Right ventricle myocardium inferior (tissue), 1 donor: ENCODE results near the gene PSMC3. TPM values are rescaled to one million over a fixed set of nuclear protein-coding genes. Genes with fewer than 3 reads are reported as not detected.
A peak's percentile ranks its signal among the peaks of the same experiment; 100 is the strongest.

Experiments used
- ATAC-seq: fragments of 200-7000 bp; cut with Tn5 transposase; one replicate; pipeline ENCODE4 v1.9.1; 2020; ENCODE audit warnings: mild to moderate bottlenecking, moderate library complexity
- DNase-seq: peaks from one replicate; pipeline ENCODE4 v3.0.0; 2021; ENCODE audit errors: missing footprints
- intact Hi-C: fragments of 100-400 bp; cut with DNase I; formaldehyde crosslinking; loops from one replicate; pipeline ENCODE4 v1.11.0; 2022
- total RNA-seq: library from RNA; stranded (reverse); fragmentation: NEBNext Ultra II Directional; extraction: Animal tissue kit (Norgen Biotek cat#: 25700); gene quantifications from one replicate; pipeline ENCODE4 v1.2.1, GENCODE V29; 2021
- donor health status: DM: no; HTN: yes; CAD: no; lungs with severe emphysema.

The PSMC3 gene
- total RNA-seq, 1 donor from 2014 or later = 160 TPM

DNA sequence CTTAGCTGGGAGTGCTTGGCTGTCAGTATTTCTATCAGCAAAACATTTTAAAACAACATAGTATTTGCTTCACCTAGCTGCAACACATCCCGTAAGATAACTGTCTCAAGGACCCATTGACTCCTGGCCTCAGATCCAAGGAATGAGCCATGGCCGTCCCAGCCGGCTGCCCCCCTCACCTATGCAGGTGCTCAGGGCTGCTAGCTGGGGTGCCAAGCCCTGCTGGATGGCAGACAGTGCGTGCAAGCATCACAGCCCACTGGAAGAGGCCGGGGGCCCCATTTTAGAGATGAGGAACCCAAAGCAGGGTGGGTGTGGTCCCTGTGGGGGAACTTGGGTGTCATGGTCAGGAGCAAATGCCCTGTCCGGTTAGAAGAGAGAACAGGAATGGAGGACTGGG lies 8.5 kb downstream of the PSMC3 start:
- ATAC-seq (no peak), DNase-seq (no peak)
- intact Hi-C loops = no loop called here

DNA sequence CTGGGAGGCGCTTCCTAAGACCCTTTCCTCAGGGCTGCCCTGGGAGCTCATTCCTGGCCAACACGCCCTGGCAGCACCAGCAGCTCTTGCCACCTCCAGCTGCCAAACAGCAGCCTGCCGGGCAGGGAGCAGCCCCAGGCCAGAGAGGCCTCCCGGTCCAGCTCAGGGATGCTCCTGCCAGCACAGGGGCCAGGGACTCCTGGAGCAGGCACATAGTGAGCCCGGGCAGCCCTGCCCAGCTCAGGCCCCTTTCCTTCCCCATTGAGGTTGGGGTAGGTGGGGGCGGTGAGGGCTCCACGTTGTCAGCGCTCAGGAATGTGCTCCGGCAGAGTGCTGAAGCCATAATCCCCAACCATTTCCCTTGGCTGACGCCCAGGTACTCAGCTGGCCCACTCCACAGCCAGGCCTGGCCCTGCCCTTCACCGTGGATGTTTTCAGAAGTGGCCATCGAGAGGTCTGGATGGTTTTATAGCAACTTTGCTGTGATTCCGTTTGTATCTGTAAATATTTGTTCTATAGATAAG lies 10.2 kb downstream of the PSMC3 start:
- peak; percentile 84 for ATAC-seq
- intact Hi-C loops = no loop called here
- DNase-seq = peak; percentile 88

DNA sequence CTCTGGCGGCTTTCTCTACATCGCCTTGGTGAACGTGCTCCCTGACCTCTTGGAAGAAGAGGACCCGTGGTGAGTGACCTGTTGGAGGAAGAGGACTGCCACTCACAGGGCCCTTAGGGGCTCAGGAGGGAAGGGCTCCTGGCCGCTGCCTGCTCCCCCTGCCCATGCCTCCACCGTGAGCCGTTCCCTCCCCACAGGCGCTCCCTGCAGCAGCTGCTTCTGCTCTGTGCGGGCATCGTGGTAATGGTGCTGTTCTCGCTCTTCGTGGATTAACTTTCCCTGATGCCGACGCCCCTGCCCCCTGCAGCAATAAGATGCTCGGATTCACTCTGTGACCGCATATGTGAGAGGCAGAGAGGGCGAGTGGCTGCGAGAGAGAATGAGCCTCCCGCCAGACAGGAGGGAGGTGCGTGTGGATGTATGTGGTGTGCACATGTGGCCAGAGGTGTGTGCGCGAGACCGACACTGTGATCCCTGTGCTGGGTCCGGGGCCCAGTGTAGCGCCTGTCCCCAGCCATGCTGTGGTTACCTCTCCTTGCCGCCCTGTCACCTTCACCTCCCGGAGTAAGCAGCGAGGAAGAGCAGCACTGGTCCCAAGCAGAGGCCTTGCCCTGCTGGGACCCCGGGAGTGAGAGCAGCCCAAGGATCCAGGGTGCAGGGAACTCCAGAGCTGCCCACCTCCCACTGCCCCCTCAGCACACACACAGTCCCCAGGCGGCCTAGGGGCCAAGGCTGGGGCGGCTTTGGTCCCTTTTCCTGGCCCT lies 11.0 kb downstream of the PSMC3 start:
- DNase-seq (no peak), ATAC-seq (no peak)
- intact Hi-C loops = no loop called here

DNA sequence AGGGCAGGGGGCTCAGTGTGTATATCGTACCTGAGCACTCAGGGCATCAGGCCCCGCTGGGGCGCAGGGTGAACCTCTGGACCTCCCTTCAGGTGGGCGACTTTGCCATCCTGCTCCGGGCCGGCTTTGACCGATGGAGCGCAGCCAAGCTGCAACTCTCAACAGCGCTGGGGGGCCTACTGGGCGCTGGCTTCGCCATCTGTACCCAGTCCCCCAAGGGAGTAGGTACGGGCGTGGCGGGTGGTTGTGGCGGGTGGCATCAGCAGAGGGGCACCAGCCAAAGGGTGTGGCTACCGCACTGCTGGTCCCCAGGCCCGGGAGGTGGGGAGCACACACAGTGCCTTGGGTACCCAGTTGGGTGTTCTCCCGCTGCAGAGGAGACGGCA lies 11.6 kb downstream of the PSMC3 start:
- intact Hi-C loops = no loop called here
- DNase-seq (no peak), ATAC-seq (no peak)

- DNase-seq = no peak
- ATAC-seq = no peak
Observed at GRCh38 chr11:47413908-47414684, 12.1 kb downstream of the PSMC3 start.

GRCh38 chr11:47413351-47413750 lies 12.9 kb downstream of the PSMC3 start:
- intact Hi-C loops = no loop called here
- no peak for DNase-seq
- ATAC-seq = no peak

More at GRCh38 chr11:47413908-47414684, 12.1 kb downstream of the PSMC3 start:
- intact Hi-C loops = no loop called here

DNA sequence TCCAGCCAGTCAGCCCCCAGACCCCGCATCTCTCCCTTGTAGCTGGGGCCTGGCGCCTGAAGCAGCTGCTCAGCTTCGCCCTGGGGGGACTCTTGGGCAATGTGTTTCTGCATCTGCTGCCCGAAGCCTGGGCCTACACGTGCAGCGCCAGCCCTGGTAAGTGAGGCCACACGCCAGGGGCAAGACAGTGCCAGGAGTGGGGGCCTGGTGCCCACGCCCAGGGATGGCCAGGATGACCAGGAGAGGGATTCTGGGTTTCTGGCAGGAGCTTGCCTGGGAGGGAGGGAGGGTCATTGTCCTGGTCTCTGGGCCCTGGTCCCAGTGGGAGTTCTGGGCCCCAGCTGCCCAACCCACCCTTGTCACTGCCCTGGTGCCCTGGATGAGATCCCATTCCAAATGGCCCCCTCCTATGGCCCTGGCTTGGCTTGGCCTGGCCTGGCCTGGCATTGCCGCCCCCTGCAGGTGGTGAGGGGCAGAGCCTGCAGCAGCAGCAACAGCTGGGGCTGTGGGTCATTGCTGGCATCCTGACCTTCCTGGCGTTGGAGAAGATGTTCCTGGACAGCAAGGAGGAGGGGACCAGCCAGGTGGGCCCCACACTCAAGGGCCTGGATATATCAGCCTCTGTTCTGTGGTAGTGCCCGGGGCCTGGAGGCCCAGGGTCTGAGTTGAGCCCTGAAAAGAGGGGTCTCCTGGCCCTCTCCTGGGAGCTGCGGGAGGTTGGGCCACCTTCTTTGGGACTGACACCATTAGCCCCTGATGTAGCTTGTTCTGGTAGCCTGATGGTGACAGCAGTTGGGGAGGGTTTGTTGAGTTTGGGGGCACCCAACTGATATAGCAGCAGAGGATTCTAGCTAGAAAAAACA lies 14.1 kb downstream of the PSMC3 start:
- ATAC-seq = no peak

DNA sequence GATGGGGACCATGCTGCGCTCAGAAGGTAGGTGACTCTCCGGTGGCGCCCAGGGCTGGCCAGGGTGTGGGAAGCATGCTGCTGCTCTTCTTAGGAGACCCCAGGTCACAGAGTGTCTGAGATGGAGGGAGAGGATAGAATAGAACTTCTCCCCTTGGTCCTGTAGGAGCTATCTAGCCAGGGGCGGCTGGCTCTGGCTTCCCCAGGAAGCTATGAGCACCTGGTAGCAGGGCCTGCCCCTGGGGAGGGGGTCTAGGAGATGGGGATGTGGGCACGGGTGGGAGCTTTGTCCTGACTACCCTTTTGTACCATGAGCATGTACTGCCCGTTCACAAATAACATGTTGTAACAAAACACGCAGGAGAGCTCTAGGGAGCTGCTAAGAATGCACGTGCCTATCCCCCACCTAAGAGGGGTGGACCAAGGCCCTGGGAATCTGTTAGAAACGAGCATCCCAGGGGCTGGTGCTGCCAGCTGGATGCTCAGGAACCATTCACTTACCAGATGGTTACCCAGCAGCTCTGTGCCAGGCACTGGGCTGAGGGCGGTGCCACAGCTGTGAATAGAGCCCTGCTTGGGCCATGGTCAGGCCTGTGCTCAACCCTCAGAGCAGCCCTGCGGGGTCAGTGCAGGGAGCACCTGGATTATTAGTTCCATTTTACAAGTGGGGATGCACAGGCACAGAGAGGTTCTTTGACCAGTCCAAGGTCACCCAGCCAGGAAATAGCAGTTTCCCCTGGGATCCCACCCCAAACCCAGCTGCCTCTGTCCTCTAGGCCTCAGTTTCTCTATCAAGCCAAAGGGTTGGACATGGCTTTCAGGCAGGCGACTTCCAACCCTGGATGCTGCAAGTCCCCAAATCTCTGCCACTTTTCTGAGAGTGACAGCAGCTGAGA lies 15.6 kb downstream of the PSMC3 start:
- DNase-seq = no peak
- no peak for ATAC-seq
- intact Hi-C loops = no loop called here

More for the DNA sequence above, 14.1 kb downstream of the PSMC3 start:
- intact Hi-C loops = no loop called here
- no peak for DNase-seq

DNA sequence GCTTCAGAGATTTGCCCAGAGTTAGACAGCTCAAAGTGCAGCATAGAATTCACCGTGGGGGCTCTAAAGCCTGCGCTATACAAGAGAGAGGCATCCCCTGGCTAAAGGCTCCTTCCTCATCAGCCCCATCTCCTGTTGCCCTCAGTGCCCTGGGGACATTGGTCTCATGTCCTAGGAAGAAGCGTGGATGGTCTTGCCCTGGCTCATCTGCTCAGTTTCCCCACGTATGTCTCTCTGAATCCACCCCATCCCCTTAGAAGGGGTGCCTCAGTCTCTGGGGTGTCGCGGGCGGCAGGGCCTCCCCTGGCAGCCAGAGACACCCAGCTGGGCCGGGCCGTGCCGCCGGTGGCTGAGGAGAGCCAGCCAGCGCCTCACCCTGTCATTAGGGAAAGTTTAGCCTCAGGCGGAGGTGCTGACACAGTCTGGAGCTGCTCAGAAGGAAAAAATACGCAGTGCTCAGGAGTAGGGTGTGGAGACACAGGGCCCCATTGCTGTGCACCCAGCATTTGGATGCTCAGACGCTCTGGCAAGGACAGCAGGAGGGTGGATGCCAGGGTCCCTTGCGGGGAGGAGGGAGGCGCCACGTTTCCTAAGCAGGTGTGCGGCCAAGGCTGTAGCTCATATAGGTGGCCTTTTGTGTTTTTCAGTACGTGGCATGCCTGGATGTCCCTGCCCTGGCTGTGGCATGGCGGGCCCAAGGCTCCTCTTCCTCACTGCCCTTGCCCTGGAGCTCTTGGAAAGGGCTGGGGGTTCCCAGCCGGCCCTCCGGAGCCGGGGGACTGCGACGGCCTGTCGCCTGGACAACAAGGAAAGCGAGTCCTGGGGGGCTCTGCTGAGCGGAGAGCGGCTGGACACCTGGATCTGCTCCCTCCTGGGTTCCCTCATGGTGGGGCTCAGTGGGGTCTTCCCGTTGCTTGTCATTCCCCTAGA lies 16.5 kb downstream of the PSMC3 start:
- intact Hi-C loops = loop anchor here (2.0 to 5.0 kb wide), 2 partner anchors 35 to 157 kb away; no protein-coding TSS in a partner anchor
- ATAC-seq (no peak), DNase-seq (no peak)

DNA sequence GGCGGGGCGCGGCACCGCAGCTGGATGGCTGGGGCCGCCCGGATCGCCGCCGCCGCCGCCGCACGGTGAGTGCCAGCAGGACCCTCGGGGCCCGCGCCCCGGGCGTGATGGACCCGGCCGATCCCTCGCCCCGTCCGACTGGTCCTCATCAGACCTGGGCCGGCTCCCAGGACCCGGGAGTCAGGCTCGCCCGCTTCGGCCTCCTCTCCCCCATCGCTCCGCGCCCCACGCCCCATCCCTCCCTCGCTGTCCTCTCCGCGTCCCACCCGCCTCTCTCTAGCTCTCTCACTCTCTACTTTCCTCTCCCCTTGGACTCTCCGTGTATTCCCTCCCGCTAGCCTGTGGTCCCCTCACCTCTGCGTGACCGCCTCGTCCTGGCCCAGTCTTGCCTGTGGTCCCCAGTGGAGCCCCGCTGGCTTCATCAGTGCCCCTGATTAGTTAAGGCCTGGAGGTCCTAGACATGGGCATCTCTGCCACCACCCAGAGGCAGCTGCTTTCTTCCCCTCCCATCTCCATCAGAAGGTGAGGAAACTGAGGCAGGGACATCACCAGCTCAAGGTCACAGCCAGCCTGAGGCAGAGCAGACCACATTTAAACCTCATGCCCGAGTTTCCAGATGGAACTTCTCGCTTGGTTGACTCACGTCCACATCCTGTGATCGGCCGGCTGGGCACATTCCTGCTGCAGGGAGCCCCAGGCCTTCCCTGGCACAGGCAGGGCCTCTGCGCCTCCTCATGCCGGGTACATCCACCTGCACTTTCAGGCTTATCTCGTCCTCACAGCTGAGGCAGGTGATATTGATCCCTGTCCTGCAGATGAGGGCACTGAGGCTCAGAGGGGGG lies 17.4 kb downstream of the PSMC3 start:
- DNase-seq (no peak), ATAC-seq (peak; percentile 7)
- intact Hi-C loops = loop anchor here (1.0 to 5.0 kb wide), 3 partner anchors 17 to 157 kb away; partner anchors contain the start of gene PSMC3

DNA sequence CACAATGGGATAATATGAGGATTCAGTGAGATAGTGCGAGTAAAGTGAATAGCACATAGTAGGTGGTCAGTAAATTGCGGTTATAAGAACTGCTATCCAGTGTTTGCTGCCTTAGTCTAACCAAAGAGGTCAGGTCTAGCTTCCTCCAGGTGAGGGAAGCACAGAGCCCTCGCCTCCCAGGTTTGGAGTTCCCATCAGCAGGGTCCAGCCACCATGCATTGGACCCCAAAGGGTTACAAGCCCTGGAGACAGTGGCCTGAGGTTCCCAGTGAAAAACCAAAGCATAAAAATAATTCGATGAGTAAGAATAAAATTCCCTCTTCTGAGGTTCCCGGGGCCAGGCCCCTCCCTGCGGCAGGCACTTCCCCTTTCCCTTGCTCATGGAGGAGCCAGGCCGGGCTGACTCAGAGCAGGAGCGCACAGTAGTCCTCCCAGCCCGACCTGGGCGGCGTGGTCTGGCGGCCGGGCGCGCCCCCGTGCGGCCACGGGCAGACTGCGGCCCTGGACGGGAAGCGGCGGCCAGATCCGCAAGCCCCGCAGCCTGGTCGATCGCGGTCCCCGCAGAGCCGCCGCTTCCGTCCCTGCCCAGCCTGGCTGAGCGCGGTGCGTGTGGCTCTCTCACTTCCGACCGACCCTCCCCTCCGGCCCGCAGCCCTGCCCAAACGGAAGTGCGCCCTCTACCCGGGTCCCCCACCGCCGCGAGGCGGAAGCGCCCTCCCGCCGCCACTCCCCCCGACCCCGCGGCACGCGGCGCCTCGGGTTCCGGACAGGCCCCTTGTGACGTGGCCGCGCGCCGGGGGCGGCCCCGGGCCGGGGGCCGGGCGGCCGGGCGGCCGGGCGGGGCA lies 18.3 kb downstream of the PSMC3 start, which contains the start of gene SLC39A13:
Gene SLC39A13 (plus strand): TSS at position 845 of the 845 bp plus-strand sequence. CDS start 1,505 bp downstream, outside the sequence.
- DNase-seq (peak; percentile 97), ATAC-seq (peak; percentile 94)
- intact Hi-C loops = loop anchor here (1.0 to 5.0 kb wide), 3 partner anchors 18 to 156 kb away; partner anchors contain the start of gene PSMC3

- intact Hi-C loops = loop anchor here (5.0 kb wide), 1 partner anchor 155 kb away; no protein-coding TSS in a partner anchor
- DNase-seq (no peak), ATAC-seq (no peak)
Observed at GRCh38 chr11:47406896-47407745, 19.1 kb downstream of the PSMC3 start.

DNA sequence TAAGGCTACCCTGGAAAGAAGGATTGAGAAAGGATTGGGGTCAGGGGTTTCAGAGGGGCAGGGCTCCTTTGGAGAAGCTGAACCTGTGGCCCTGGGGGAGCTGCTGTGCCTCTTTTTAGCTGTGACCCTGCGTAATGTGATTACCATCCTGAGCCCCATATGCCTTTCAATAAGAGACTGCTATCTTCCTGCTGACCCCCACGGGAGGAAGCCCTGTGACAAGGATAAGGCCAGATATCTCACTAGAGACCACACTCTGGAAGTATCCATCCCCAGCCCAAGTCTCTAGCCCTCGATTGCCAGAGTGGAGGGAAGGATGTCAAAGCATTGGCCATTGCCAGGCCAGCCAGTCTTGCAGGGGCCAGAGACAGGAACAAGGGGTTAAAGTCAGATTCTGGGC lies 22.7 kb downstream of the PSMC3 start:
- DNase-seq (no peak), ATAC-seq (no peak)
- intact Hi-C loops = no loop called here

GRCh38 chr11:47403135-47403534 lies 23.1 kb downstream of the PSMC3 start:
- intact Hi-C loops = no loop called here
- DNase-seq (no peak), ATAC-seq (no peak)
